Hepatocyte (in vitro differentiated cells): Measurements from ENCODE around the gene EEF2K.

ENCODE experiments used
- CTCF ChIP-seq: fragments of 200-600 bp; sonication (generic); IDR thresholded peaks from 2 replicates; pipeline ENCODE4 v1.5.1; 2016; ENCODE audit warnings: antibody characterized with exemption, mild to moderate bottlenecking; ENCODE audit not compliant: poor library complexity
- EZH2 ChIP-seq: fragments of 200-600 bp; sonication (generic); IDR thresholded peaks from 2 replicates; pipeline ENCODE4 v1.6.1; 2016; ENCODE audit warnings: antibody characterized with exemption, mild to moderate bottlenecking, borderline replicate concordance

GRCh38 chr16:22282254-22282892 is 76.3 kb downstream of the EEF2K start:
- TF ChIP-seq CTCF (no peak), EZH2 (no peak)
